ENCODE data around the gene DSN1.

DSN1 gene

GRCh38 chr20:36717657-36718056, 55.9 kb downstream of the DSN1 start:
- Mint-ChIP-seq H3K9me3 (no peaks in the 10 kb centered on the region), H3K4me1 (ENCODE audit: low read depth) (peaks cover 8% of the 10 kb centered on the region), H3K4me3 (no peak overlapping the region), H3K27me3 (ENCODE audit: low read depth) (no peaks in the 10 kb centered on the region), H3K27ac (no peak overlapping the region), H3K36me3 (ENCODE audit: low read depth) (peaks cover 5% of the 10 kb centered on the region)

- no peak overlapping the region for H3K4me3 Mint-ChIP-seq
- peaks cover 8% of the 10 kb centered on the region for H3K4me1 Mint-ChIP-seq (ENCODE audit: low read depth)
- H3K9me3 Mint-ChIP-seq = no peaks in the 10 kb centered on the region
- H3K27ac Mint-ChIP-seq = no peak overlapping the region
- H3K36me3 Mint-ChIP-seq (ENCODE audit: low read depth) = peaks cover 5% of the 10 kb centered on the region
- H3K27me3 Mint-ChIP-seq (ENCODE audit: low read depth) = no peaks in the 10 kb centered on the region
Measured at GRCh38 chr20:36717021-36717420, 56.5 kb downstream of the DSN1 start.

DNA sequence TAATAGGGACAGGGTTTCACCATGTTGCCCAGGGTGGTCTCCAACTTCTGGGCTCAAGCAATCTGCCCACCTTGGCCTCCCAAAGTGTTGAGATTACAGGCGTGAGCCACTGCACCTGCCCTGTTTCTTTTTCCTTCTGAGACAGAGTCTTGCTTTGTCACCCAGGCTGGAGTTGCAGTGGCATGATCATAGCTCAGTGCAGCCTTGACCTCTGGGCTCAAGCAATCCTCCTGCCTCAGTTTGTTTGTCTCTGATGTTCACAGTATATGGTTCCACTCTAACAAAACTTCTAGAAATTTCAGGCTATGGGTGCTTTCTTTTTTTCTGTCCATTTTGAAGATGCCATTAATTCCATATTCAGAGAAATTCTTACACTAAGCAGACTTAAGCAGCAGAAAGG, 60.8 kb downstream of the DSN1 start:
- Mint-ChIP-seq H3K9me3 (no peaks in the 10 kb centered on the region), H3K4me1 (ENCODE audit: low read depth) (no peaks in the 10 kb centered on the region)

DNA sequence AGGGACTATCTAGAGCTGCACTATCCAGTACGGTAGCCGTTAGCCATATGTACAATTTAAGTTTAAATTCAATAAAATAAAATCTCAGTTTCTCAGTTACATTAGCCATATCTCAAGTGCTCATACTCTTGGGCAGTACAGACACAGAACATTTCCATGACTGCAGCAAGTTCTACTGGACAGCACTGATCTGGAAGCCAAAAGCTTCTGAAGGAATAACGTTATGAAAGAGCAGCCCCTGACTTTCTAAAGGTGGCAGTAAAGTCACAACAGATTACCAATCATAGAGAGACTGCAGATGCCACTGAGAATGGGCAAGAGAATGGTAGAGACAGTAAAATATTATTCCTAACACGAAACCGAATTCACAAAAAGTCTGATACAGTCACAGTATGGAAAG, 64.4 kb downstream of the DSN1 start:
- Mint-ChIP-seq H3K27ac (no peak overlapping the region), H3K4me3 (no peak overlapping the region), H3K27me3 (ENCODE audit: low read depth) (no peaks in the 10 kb centered on the region), H3K9me3 (no peaks in the 10 kb centered on the region), H3K4me1 (ENCODE audit: low read depth) (no peaks in the 10 kb centered on the region), H3K36me3 (ENCODE audit: low read depth) (no peaks in the 10 kb centered on the region)

More for the DNA sequence above, 60.8 kb downstream of the DSN1 start:
- H3K27ac Mint-ChIP-seq = no peak overlapping the region
- no peaks in the 10 kb centered on the region for H3K27me3 Mint-ChIP-seq (ENCODE audit: low read depth)
- no peak overlapping the region for H3K4me3 Mint-ChIP-seq
- no peaks in the 10 kb centered on the region for H3K36me3 Mint-ChIP-seq (ENCODE audit: low read depth)

DNA sequence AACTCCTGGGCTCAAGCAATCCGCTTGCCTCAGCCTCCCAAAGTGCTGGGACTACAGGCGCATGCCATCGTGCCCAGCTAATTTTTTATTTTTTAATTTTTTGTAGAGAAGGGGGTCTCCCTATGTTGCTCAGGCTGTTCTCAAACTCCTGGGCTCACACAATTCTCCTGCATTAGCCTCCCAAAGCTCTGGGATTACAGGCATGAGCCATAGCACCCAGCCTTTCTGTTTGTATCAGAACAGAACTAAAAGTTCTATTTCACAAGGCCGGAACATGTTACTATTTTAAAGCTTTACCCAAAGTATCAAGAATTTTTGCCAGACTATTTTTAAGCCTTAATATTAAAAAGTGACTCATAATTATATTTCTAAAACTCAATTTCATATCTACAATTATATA, 70.0 kb downstream of the DSN1 start:
- Mint-ChIP-seq H3K9me3 (no peaks in the 10 kb centered on the region), H3K36me3 (ENCODE audit: low read depth) (no peaks in the 10 kb centered on the region), H3K4me3 (no peak overlapping the region)

More for the DNA sequence above, 70.0 kb downstream of the DSN1 start:
- Mint-ChIP-seq H3K27ac (no peak overlapping the region), H3K27me3 (ENCODE audit: low read depth) (no peaks in the 10 kb centered on the region), H3K4me1 (ENCODE audit: low read depth) (no peaks in the 10 kb centered on the region)
